ENCODE measurements around the gene RXRA.

DNA sequence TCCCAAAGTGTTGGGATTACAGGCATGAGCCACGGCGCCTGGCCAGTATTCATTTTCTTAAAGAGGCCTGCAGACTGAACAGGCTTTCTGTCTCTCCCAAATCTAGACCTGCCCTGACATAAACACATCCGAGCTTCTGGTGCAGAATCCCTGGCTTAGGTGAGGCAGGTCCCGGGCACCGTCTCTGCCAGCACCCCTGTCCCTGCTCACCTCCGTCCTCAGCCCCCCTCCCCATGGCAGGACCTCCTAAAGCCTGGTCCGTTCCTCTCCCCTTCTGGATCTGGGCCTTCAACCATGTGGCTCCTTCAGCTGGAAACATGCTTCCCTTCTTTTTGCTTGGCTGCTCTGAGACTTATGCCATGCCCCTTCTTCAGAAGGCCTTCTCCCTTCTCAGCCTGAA is 22.7 kb upstream of the RXRA start:
- TF ChIP-seq EP300 (IDR thresholded peaks at IDR 0.05; ENCODE audit: low read depth) (no peak), POLR2A (IDR thresholded peaks at IDR 0.05) (no peak), POLR2AphosphoS5 (IDR thresholded peaks at IDR 0.05) (no peak)
- TF ChIP-seq, protein P1, sequence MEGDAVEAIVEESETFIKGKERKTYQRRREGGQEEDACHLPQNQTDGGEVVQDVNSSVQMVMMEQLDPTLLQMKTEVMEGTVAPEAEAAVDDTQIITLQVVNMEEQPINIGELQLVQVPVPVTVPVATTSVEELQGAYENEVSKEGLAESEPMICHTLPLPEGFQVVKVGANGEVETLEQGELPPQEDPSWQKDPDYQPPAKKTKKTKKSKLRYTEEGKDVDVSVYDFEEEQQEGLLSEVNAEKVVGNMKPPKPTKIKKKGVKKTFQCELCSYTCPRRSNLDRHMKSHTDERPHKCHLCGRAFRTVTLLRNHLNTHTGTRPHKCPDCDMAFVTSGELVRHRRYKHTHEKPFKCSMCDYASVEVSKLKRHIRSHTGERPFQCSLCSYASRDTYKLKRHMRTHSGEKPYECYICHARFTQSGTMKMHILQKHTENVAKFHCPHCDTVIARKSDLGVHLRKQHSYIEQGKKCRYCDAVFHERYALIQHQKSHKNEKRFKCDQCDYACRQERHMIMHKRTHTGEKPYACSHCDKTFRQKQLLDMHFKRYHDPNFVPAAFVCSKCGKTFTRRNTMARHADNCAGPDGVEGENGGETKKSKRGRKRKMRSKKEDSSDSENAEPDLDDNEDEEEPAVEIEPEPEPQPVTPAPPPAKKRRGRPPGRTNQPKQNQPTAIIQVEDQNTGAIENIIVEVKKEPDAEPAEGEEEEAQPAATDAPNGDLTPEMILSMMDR (IDR thresholded peaks at IDR 0.05): no peak

All from transverse colon (tissue), 4 donors.